ENCODE measurements around the gene FEN1.

- TF ChIP-seq EP300 (IDR thresholded peaks at IDR 0.05) (no peak), CTCF (IDR thresholded peaks at IDR 0.05) (no peak), POLR2A (IDR thresholded peaks at IDR 0.05) (no peak)
Measured at GRCh38 chr11:61840371-61840770, 47.7 kb downstream of the FEN1 start.

Measured in stomach (tissue), 4 donors.